HG03342 (cell line): ENCODE data around the gene GNG14.
"Not testable (repeated sequence)": the region's sequence is repeated elsewhere in the genome, so short reads cannot be mapped to it uniquely, and the experiment has no call there.

Experiments used
- ATAC-seq: cut with Tn5 transposase; IDR thresholded peaks from one replicate; pipeline ENCODE4 v1.9.1; 2021; ENCODE audit warnings: mild to moderate bottlenecking, moderate library complexity; ENCODE audit not compliant: unreplicated experiment

Gene GNG14

GRCh38 chr19:12687496-12688196 is at the start of gene GNG14:
Gene GNG14, plus strand, starts transcription at chr19:12687998. Its CDS starts 51 bp downstream, at chr19:12688049.
- no peak for ATAC-seq

- ATAC-seq, result no peak
Observed at GRCh38 chr19:12638611-12639182, 49.1 kb upstream of the GNG14 start.

- ATAC-seq, result no peak
Observed at GRCh38 chr19:12639901-12640613, 47.7 kb upstream of the GNG14 start.

- ATAC-seq, result no peak
Observed at GRCh38 chr19:12641456-12641855, 46.3 kb upstream of the GNG14 start.

GRCh38 chr19:12642506-12642905 is 45.3 kb upstream of the GNG14 start:
- ATAC-seq, result no peak

GRCh38 chr19:12643716-12644115 is 44.1 kb upstream of the GNG14 start:
- not testable (repeated sequence) for ATAC-seq

GRCh38 chr19:12646551-12646950 is 41.2 kb upstream of the GNG14 start:
- no peak for ATAC-seq

GRCh38 chr19:12647047-12647446 is 40.8 kb upstream of the GNG14 start:
- no peak for ATAC-seq

- no peak for ATAC-seq
Observed at GRCh38 chr19:12647490-12648071, 40.2 kb upstream of the GNG14 start.

- no peak for ATAC-seq
Observed at GRCh38 chr19:12648088-12648487, 39.7 kb upstream of the GNG14 start.

GRCh38 chr19:12649941-12650340 is 37.9 kb upstream of the GNG14 start:
- no peak for ATAC-seq

GRCh38 chr19:12652219-12652618 is 35.6 kb upstream of the GNG14 start:
- no peak for ATAC-seq

- no peak for ATAC-seq
Observed at GRCh38 chr19:12655546-12655945, 32.3 kb upstream of the GNG14 start.

GRCh38 chr19:12656899-12657571 is 30.8 kb upstream of the GNG14 start:
- ATAC-seq, result no peak

- no peak for ATAC-seq
Observed at GRCh38 chr19:12657966-12658365, 29.8 kb upstream of the GNG14 start.

- no peak for ATAC-seq
Observed at GRCh38 chr19:12660980-12661379, 26.8 kb upstream of the GNG14 start.

- no peak for ATAC-seq
Observed at GRCh38 chr19:12664406-12665280, 23.2 kb upstream of the GNG14 start.

GRCh38 chr19:12665281-12665573 is 22.6 kb upstream of the GNG14 start:
- ATAC-seq, result no peak

GRCh38 chr19:12665671-12666264 is 22.0 kb upstream of the GNG14 start:
- ATAC-seq, result no peak
